IMR-90 (cell line): ENCODE results near the gene KIF1C. TPM values are rescaled to one million over a fixed set of nuclear protein-coding genes. Genes with fewer than 3 reads are reported as not detected.

ENCODE experiments used
- ATAC-seq: fragments of 200-7000 bp; cut with Tn5 transposase; 2 replicates; pipeline ENCODE4 v1.9.1; 2020; ENCODE audit warnings: low read depth, mild to moderate bottlenecking, moderate library complexity
- BruUV-seq: library from RNA; stranded (reverse); fragments of 400-500 nt; replicated peaks from 2 replicates; lab custom pipeline; 2021; lab: Mats Ljungman, UMichigan
- CTCF ChIA-PET: fragments of 300-600 bp; formaldehyde crosslinking; extraction: SDS; loops from one replicate; lab custom pipeline; 2021; ENCODE audit warnings: antibody characterized with exemption; lab: Yijun Ruan, JAX
- POLR2A ChIA-PET: fragments of 300-600 bp; sonication (Branson Sonifier 250); formaldehyde crosslinking; loops from one replicate; lab custom pipeline; 2022; ENCODE audit warnings: antibody characterized with exemption; ENCODE audit not compliant: unreplicated experiment; lab: Charles Lee
- DNase-seq: peaks from one replicate; pipeline ENCODE4 v3.0.0; 2013
- H2AFZ ChIP-seq: replicated peaks from 2 replicates; pipeline ENCODE3; 2013; ENCODE audit warnings: low read length, mild to moderate bottlenecking; ENCODE audit not compliant: poor library complexity
- H2AK5ac ChIP-seq: 2 replicates; pipeline ENCODE4 v1.6.1; 2013; ENCODE audit warnings: low read depth, low read length, inconsistent platforms
- H2AK9ac ChIP-seq: replicated peaks from 2 replicates; pipeline ENCODE3; 2013; ENCODE audit warnings: mild to moderate bottlenecking, low read depth, low read length, moderate library complexity; ENCODE audit not compliant: poor library complexity
- H2BK120ac ChIP-seq: 2 replicates; pipeline ENCODE4 v1.6.1; 2013; ENCODE audit warnings: low read depth, low read length, inconsistent platforms
- H2BK15ac ChIP-seq: 3 replicates; pipeline ENCODE4 v1.6.1; 2013; ENCODE audit warnings: low read depth, low read length, inconsistent platforms
- H2BK20ac ChIP-seq: 2 replicates; pipeline ENCODE4 v1.6.1; 2013; ENCODE audit warnings: low read depth, mild to moderate bottlenecking, inconsistent platforms, low read length, moderate library complexity
- H2BK5ac ChIP-seq: 2 replicates; pipeline ENCODE4 v1.6.1; 2013; ENCODE audit warnings: mild to moderate bottlenecking, low read depth, low read length, inconsistent platforms; ENCODE audit not compliant: poor library complexity, severe bottlenecking
- H3K14ac ChIP-seq: replicated peaks from 2 replicates; pipeline ENCODE4 v1.6.1; 2013; ENCODE audit warnings: low read depth, low read length, inconsistent platforms
- H3K18ac ChIP-seq: 2 replicates; pipeline ENCODE4 v1.6.1; 2013; ENCODE audit warnings: low read depth, low read length, control low read depth
- H3K23ac ChIP-seq: 2 replicates; pipeline ENCODE4 v1.6.1; 2013; ENCODE audit warnings: low read depth, low read length, inconsistent platforms
- H3K27ac ChIP-seq: 2 replicates; pipeline ENCODE4 v1.5.1; 2013; ENCODE audit warnings: mild to moderate bottlenecking, control low read depth, low read length; ENCODE audit not compliant: insufficient read depth
- H3K27me3 ChIP-seq: 2 replicates; pipeline ENCODE4 v1.6.1; 2013; ENCODE audit warnings: low read length; ENCODE audit not compliant: control insufficient read depth, insufficient read depth
- H3K36me3 ChIP-seq: 2 replicates; pipeline ENCODE4 v1.6.1; 2013; ENCODE audit warnings: low read length, mixed read lengths; ENCODE audit not compliant: control insufficient read depth, insufficient read depth
- H3K4ac ChIP-seq: 2 replicates; pipeline ENCODE4 v1.6.1; 2013; ENCODE audit warnings: low read depth, low read length, inconsistent platforms
- H3K4me1 ChIP-seq: 2 replicates; pipeline ENCODE4 v1.6.1; 2013; ENCODE audit warnings: low read length, mixed read lengths; ENCODE audit not compliant: control insufficient read depth, insufficient read depth
- H3K4me2 ChIP-seq: 2 replicates; pipeline ENCODE4 v1.6.1; 2013; ENCODE audit warnings: low read depth, mild to moderate bottlenecking, control low read depth, low read length, moderate library complexity
- H3K4me3 ChIP-seq: 2 replicates; pipeline ENCODE4 v1.5.1; 2013; ENCODE audit warnings: low read depth, mild to moderate bottlenecking, control low read depth, low read length, moderate library complexity; ENCODE audit not compliant: insufficient read depth
- H3K56ac ChIP-seq: 2 replicates; pipeline ENCODE4 v1.6.1; 2013; ENCODE audit warnings: low read length, inconsistent platforms; ENCODE audit not compliant: insufficient read depth; ENCODE audit errors: extremely low read depth
- H3K79me1 ChIP-seq, 2 experiments: 2 replicates each; pipeline ENCODE4 v1.6.1; 2013; ENCODE audit warnings: low read length in 2 of 2, inconsistent platforms in 1 of 2, low read depth in 1 of 2
- H3K9ac ChIP-seq: 2 replicates; pipeline ENCODE4 v1.6.1; 2013; ENCODE audit warnings: low read depth, low read length, control low read depth
- H3K9me1 ChIP-seq: 2 replicates; pipeline ENCODE4 v1.6.1; 2013; ENCODE audit warnings: low read length, inconsistent platforms; ENCODE audit not compliant: insufficient read depth
- H3K9me3 ChIP-seq: 2 replicates; pipeline ENCODE4 v1.6.1; 2013; ENCODE audit warnings: low read length; ENCODE audit not compliant: control insufficient read depth, insufficient read depth
- H4K20me1 ChIP-seq: 2 replicates; pipeline ENCODE4 v1.6.1; 2013; ENCODE audit warnings: low read length, inconsistent platforms; ENCODE audit not compliant: insufficient read depth
- H4K5ac ChIP-seq: 2 replicates; pipeline ENCODE4 v1.6.1; 2013; ENCODE audit warnings: mild to moderate bottlenecking, low read depth, low read length, control low read depth
- H4K8ac ChIP-seq, 2 experiments: 2 replicates each; pipeline ENCODE4 v1.6.1; 2013; ENCODE audit warnings: low read depth in 2 of 2, low read length in 2 of 2, control low read depth in 1 of 2, inconsistent platforms in 1 of 2
- H4K91ac ChIP-seq: 2 replicates; pipeline ENCODE4 v1.6.1; 2013; ENCODE audit warnings: low read depth, low read length, inconsistent platforms; ENCODE audit not compliant: insufficient read depth
- BHLHE40 ChIP-seq: fragments of 150-350 bp; IDR thresholded peaks from 2 replicates; pipeline ENCODE4 v1.6.1; 2016; ENCODE audit warnings: mild to moderate bottlenecking, low read depth, low read length
- CEBPB ChIP-seq: IDR thresholded peaks from 2 replicates; pipeline ENCODE4 v1.6.1; 2012; ENCODE audit warnings: low read depth, low read length, improper control_type of control experiment
- CHD1 ChIP-seq: IDR thresholded peaks from 2 replicates; pipeline ENCODE4 v1.6.1; 2012; ENCODE audit warnings: low read depth, low read length, improper control_type of control experiment
- CTCF ChIP-seq: conservative IDR thresholded peaks from 2 replicates; pipeline ENCODE4 v1.5.1; 2012; ENCODE audit warnings: mild to moderate bottlenecking, low read depth, low read length, improper control_type of control experiment
- ELK1 ChIP-seq: fragments of 150-350 bp; IDR thresholded peaks from 2 replicates; pipeline ENCODE4 v1.6.1; 2016; ENCODE audit warnings: low read depth, mild to moderate bottlenecking, low read length, moderate library complexity, borderline replicate concordance
- FOS ChIP-seq: fragments of 150-350 bp; IDR thresholded peaks from 2 replicates; pipeline ENCODE4 v1.6.1; 2016; ENCODE audit warnings: low read depth, low read length
- MAFK ChIP-seq: IDR thresholded peaks from 2 replicates; pipeline ENCODE4 v1.6.1; 2012; ENCODE audit warnings: low read depth, low read length, improper control_type of control experiment
- MAZ ChIP-seq: IDR thresholded peaks from 2 replicates; pipeline ENCODE4 v1.6.1; 2012; ENCODE audit warnings: low read depth, mild to moderate bottlenecking, low read length, improper control_type of control experiment, moderate library complexity, borderline replicate concordance
- MXI1 ChIP-seq: IDR thresholded peaks from 2 replicates; pipeline ENCODE4 v1.6.1; 2012; ENCODE audit warnings: low read depth, mild to moderate bottlenecking, low read length, moderate library complexity, borderline replicate concordance
- POLR2A ChIP-seq: IDR thresholded peaks from 2 replicates; pipeline ENCODE4 v1.6.1; 2012; ENCODE audit warnings: mild to moderate bottlenecking, low read depth, low read length
- RAD21 ChIP-seq: IDR thresholded peaks from 2 replicates; pipeline ENCODE4 v1.6.1; 2012; ENCODE audit warnings: low read length, improper control_type of control experiment
- RCOR1 ChIP-seq: IDR thresholded peaks from 2 replicates; pipeline ENCODE4 v1.6.1; 2012; ENCODE audit warnings: mild to moderate bottlenecking, low read length, improper control_type of control experiment; ENCODE audit not compliant: insufficient replicate concordance
- SMC3 ChIP-seq: fragments of 150-350 bp; IDR thresholded peaks from 2 replicates; pipeline ENCODE4 v1.6.1; 2016; ENCODE audit warnings: low read depth, mild to moderate bottlenecking, antibody characterized with exemption, low read length, moderate library complexity
- USF2 ChIP-seq: fragments of 150-350 bp; IDR thresholded peaks from 2 replicates; pipeline ENCODE4 v1.6.1; 2017; ENCODE audit warnings: mild to moderate bottlenecking, antibody characterized with exemption, low read length, low read depth
- WGBS, 2 experiments: methylation state at CpG; one replicate each; pipeline versions ENCODE4 v1.1.5 to v1.1.7; 2013; ENCODE audit warnings: missing lambda C conversion rate in 2 of 2; ENCODE audit not compliant: insufficient read length in 1 of 2; ENCODE audit errors: extremely low coverage in 2 of 2; 5-methylcytosine and 5-hydroxymethylcytosine counted together
- dilution Hi-C: fragments of 300-500 bp; cut with HindIII; formaldehyde crosslinking; loops from one replicate; pipeline ENCODE4 v1.14.3; 2018; ENCODE audit warnings: low sequenced_read_pairs; ENCODE audit not compliant: unreplicated experiment
- in situ Hi-C: fragments of 300-500 bp; cut with MboI; formaldehyde crosslinking; loops from 3 replicates; pipeline ENCODE4 v1.14.3; 2019; ENCODE audit warnings: low sequenced_read_pairs, inconsistent platforms, mixed read lengths
- intact Hi-C: fragments of 100-400 bp; cut with micrococcal nuclease; formaldehyde crosslinking; loops from 2 replicates; pipeline ENCODE4 v1.10.0; 2022
- polyA plus RNA-seq, 3 experiments: library from polyadenylated mRNA; depleted of rRNA; stranded (reverse); fragments of >200 nt; gene quantifications; 2 replicates each; pipeline ENCODE4 v1.2.3, GENCODE V29; 2012; ENCODE audit warnings: low replicate concordance in 1 of 3
- total RNA-seq: library from RNA; depleted of rRNA; stranded (reverse); fragments of >200 nt; gene quantifications from 2 replicates; pipeline ENCODE4 v1.2.3, GENCODE V29; 2012

Gene KIF1C
- total and polyA plus RNA-seq, 2 of the 4 experiments (the other 2 are of a cell fraction): 27.4 to 28.7 TPM

GRCh38 chr17:4948931-4949320 lies 48.8 kb upstream of the KIF1C start:
- no peak for TF ChIP-seq RAD21
- no peak for TF ChIP-seq MAZ
- TF ChIP-seq RCOR1: peak; percentile 37
- TF ChIP-seq SMC3: no peak
- TF ChIP-seq CHD1: no peak
- TF ChIP-seq MAFK: no peak
- peak; percentile 41; the same call in 1 of the 2 replicates for TF ChIP-seq BHLHE40
- TF ChIP-seq CEBPB: no peak
- peak; percentile 65 for TF ChIP-seq USF2
- no peak for TF ChIP-seq FOS
- no peak for TF ChIP-seq CTCF
- TF ChIP-seq POLR2A: no peak; the same call in 1 of the 2 replicates
- no peak for TF ChIP-seq ELK1
- 0 out of 2 replicates have a peak, but pooled peaks have one; percentile 36 for TF ChIP-seq MXI1
- peaks cover 27% of the 10 kb centered on the region; the same call in 1 of the 2 replicates for H3K9me1 ChIP-seq
- peak overlapping the region; percentile 79 for H2AK5ac ChIP-seq
- ChIA-PET POLR2A (interaction anchor here (0.6 to 3.5 kb wide), 6 partner anchors 8 to 392 kb away, joined by 3 to 19 read pairs (median 6); partner anchors contain the start of genes KIF1C and SPAG7), CTCF (no interaction called here)
- H3K18ac ChIP-seq: peak overlapping the region; percentile 71
- in situ Hi-C loops (no loop called here), dilution Hi-C loops (no loop called here), intact Hi-C loops (loop anchor here (1.0 kb wide), 2 partner anchors 18 to 38 kb away; partner anchors contain the start of genes CAMTA2 and SPAG7)
- peaks cover 46% of the 10 kb centered on the region for H4K20me1 ChIP-seq
- peak overlapping the region; percentile 62 to 99 for H4K8ac ChIP-seq
- peak overlapping the region; percentile 91 for H3K27ac ChIP-seq
- peaks cover 17 to 40% of the 10 kb centered on the region in 2 experiments; a peak in 3 of 4 replicates for H3K79me1 ChIP-seq
- peak overlapping the region; percentile 61 for H4K5ac ChIP-seq
- WGBS, 2 experiments: 0% methylated on average over 2 of the region's 40 CpGs; no CpG with 5 or more reads in 1 of the 2 experiments
- H3K9ac ChIP-seq: peak overlapping the region; percentile 87
- H2AK9ac ChIP-seq: peak overlapping the region; percentile 96
- H3K4me2 ChIP-seq: peak overlapping the region; percentile 88
- peak; percentile 62 for ATAC-seq
- no peaks in the 10 kb centered on the region for H3K27me3 ChIP-seq
- peak overlapping the region; percentile 90 for H2BK5ac ChIP-seq
- peaks cover 26% of the 10 kb centered on the region for H3K36me3 ChIP-seq
- peak; percentile 89 for DNase-seq
- peak overlapping the region; percentile 95 for H3K56ac ChIP-seq
- H3K4me1 ChIP-seq: peaks cover 38% of the 10 kb centered on the region
- no TSS peak for BruUV-seq
- no peaks in the 10 kb centered on the region for H3K9me3 ChIP-seq
- peak overlapping the region; percentile 97 for H3K4ac ChIP-seq
- peak overlapping the region; percentile 98 for H3K14ac ChIP-seq
- H2BK15ac ChIP-seq: peak overlapping the region; percentile 91; the same call in 1 of the 3 replicates
- H3K23ac ChIP-seq: peak overlapping the region; percentile 94
- H2BK20ac ChIP-seq: peak overlapping the region; percentile 94; the same call in 1 of the 2 replicates
- peak overlapping the region; percentile 91 for H4K91ac ChIP-seq
- H2AFZ ChIP-seq: peak overlapping the region; percentile 85
- peak overlapping the region; percentile 95 for H2BK120ac ChIP-seq
- peak overlapping the region; percentile 98 for H3K4me3 ChIP-seq
